Keratinocyte (primary cell): Measurements from ENCODE around the gene RHOU.

Experiments
- CTCF ChIP-seq, 3 experiments: IDR thresholded peaks in 1 of 3; conservative IDR thresholded peaks in 1 of 3; optimal IDR thresholded peaks in 1 of 3; 2 replicates in 2 of 3; 3 replicates in 1 of 3; pipeline versions ENCODE3 to v1.5.1; 2011; ENCODE audit warnings: low read length in 3 of 3, mild to moderate bottlenecking in 3 of 3, moderate library complexity in 2 of 3, control low read depth in 1 of 3, inconsistent platforms in 1 of 3; ENCODE audit not compliant: insufficient read depth in 2 of 3; ENCODE audit errors: extremely low read depth in 1 of 3
- EZH2 ChIP-seq: IDR thresholded peaks from one replicate; pipeline ENCODE4 v1.6.1; 2012; ENCODE audit warnings: inconsistent platforms, mild to moderate bottlenecking, low read length, moderate library complexity

DNA sequence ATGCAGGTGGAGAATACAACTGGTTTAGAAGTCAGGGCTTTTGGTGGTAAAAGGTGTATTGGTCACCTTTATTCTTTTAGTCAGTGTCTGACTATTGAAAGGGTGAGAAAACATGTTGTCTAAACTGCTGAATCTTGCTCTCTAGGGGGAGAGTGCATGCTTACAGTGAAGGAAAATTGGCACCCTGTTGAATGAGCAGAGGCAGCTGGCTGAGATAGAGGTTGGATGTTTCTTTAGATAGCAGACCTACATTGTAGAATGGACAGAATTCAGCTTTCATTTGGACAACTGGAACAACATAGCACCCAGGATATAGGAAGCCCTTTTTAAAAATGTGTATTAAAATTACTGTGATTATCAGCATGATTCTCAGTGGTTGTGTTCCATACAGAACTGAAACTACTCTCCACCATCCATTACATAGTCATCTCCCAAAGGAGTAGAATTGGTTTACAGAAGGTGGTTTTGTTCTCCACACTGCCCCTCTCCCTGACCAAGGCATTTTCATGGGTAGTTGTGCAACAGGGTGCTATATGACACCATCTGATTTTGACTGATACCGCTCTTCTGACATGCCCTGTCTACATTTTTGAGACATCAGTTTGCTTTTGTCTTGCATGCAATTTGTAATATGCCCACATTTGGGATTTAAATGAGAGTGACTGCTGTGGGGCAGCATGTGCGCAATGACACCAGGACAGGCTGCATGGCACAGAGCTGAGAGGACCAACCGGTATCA is 16.2 kb downstream of the RHOU start:
- no peak for TF ChIP-seq CTCF (optimal IDR thresholded peaks at IDR 0.05 in 1 of 3, IDR thresholded peaks at IDR 0.05 in 1 of 3, conservative IDR thresholded peaks at IDR 0.05 in 1 of 3; ENCODE audit: extremely low read depth in 1 of 3, insufficient read depth in 2 of 3, low read length in 3 of 3)
- no peak for TF ChIP-seq EZH2
